NOMO-1 treated with DMSO at 0.1 percent for 48 hours (cell line): ENCODE results near the gene SLC50A1.

Experiments used
- DNase-seq: peaks from one replicate; lab custom pipeline; 2025; ENCODE audit not compliant: unreplicated experiment; lab: John Stamatoyannopoulos, UW

SLC50A1 gene

GRCh38 chr1:155183775-155184221 lies 48.1 kb downstream of the SLC50A1 start:
- no peak for DNase-seq

GRCh38 chr1:155184351-155184811 lies 48.7 kb downstream of the SLC50A1 start:
- DNase-seq: no peak

- peak; percentile 91 for DNase-seq
Measured at GRCh38 chr1:155184835-155185782, 49.5 kb downstream of the SLC50A1 start.

GRCh38 chr1:155185783-155186066 lies 50.1 kb downstream of the SLC50A1 start:
- DNase-seq: no peak

- no peak for DNase-seq
Measured at GRCh38 chr1:155186067-155186793, 50.6 kb downstream of the SLC50A1 start.

- no peak for DNase-seq
Measured at GRCh38 chr1:155186794-155187455, 51.3 kb downstream of the SLC50A1 start.

GRCh38 chr1:155187456-155187891 lies 51.8 kb downstream of the SLC50A1 start:
- no peak for DNase-seq

GRCh38 chr1:155188268-155188667 lies 52.6 kb downstream of the SLC50A1 start:
- DNase-seq: no peak
